Mammary epithelial cell (primary cell): ENCODE measurements around the gene EMB.

ENCODE experiments used
- CTCF ChIP-seq, 2 donors: IDR thresholded peaks in 1 of 2; conservative IDR thresholded peaks in 1 of 2; 2 replicates each; pipeline ENCODE4 v1.5.1; 2011 to 2012; ENCODE audit warnings: inconsistent platforms in 2 of 2, low read length in 2 of 2, mild to moderate bottlenecking in 2 of 2, control low read depth in 1 of 2, low read depth in 1 of 2; ENCODE audit not compliant: insufficient read depth in 1 of 2; ENCODE audit errors: extremely low read depth in 1 of 2
- EZH2 ChIP-seq: IDR thresholded peaks from 2 replicates; pipeline ENCODE4 v1.6.1; 2012; ENCODE audit warnings: low read length, inconsistent platforms, borderline replicate concordance

- no peak for TF ChIP-seq CTCF (conservative IDR thresholded peaks at IDR 0.05 in 1 of 2, IDR thresholded peaks at IDR 0.05 in 1 of 2; ENCODE audit: extremely low read depth in 1 of 2, insufficient read depth in 1 of 2, low read depth in 1 of 2, low read length in 2 of 2)
- no peak for TF ChIP-seq EZH2
These were observed 25.2 kb downstream of the EMB start for GRCh38 chr5:50415912-50416311.
